Putamen (tissue), 1 donor: ENCODE measurements around the gene CXXC5.

Experiments used
- DNase-seq: peaks from one replicate; pipeline ENCODE4 v3.0.0-alpha.2; 2016; ENCODE audit warnings: low spot score

CXXC5 gene

GRCh38 chr5:139651043-139651834 lies 3.1 kb downstream of the CXXC5 start:
- peak; percentile 85 for DNase-seq

DNA sequence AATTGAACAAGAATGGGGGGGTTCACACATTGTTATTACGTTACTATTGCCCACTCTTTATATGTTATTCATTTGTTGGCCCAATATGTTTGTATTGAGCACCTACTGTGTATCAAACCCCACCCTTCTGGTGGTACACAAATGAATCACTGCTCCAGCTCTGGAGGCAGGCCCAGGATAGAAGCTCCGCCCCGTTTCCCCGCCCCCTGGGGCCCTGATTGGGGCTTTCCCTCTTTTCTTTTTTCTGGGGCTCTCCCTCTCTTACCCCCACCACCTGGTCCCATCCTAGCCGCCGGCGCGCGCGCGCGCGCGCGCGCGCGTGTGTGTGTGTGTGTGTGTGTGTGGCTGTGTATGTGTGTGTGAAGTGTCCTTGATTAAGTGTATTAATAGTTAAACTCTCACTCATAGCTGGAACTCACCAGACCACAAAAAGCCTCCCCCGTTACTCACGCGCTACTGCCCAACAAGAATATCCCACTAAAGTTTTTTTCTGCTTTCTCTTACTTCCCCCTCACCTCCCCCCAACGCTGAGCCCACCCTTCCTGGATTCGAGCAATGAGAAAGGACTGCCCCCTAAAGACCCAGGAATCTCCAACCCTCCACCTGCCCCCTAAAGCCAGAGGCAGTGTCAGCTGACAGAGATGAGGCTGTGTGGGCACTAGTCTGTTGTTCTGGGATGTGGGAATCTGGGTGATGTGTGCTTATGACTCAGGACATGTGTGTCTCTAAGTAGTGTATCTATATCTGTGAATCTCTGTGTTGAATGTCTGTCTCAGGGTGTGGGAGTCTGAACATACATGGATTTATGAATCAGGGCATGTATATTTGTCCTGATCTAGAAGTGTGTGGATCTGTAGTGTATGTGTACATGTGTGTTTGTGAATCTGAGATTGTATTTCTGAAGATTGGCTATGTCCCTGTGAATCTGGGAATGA lies 4.0 kb downstream of the CXXC5 start:
- peak; percentile 91 for DNase-seq

- no peak for DNase-seq
Measured at GRCh38 chr5:139652788-139653241, 4.7 kb downstream of the CXXC5 start.

DNA sequence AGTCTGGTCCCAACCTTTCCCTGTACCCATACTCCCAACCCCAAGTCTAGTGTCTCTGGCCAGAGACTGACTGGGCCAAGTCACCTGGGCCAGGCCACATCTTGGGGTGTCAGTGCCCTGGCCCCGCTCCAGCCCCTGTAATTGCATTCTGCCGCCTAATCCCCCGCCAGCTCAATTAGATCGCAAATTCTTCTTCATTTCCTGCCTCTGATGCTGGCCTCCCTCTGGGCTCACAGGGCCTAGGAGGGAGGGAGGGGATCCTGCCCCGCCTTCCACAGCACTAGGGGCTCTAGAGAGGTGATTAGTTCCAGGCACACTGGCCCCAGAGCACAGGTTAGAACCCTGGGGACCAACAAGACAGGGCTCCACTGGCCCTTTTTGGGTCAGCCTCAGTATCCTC lies 5.5 kb downstream of the CXXC5 start:
- DNase-seq, result no peak

DNA sequence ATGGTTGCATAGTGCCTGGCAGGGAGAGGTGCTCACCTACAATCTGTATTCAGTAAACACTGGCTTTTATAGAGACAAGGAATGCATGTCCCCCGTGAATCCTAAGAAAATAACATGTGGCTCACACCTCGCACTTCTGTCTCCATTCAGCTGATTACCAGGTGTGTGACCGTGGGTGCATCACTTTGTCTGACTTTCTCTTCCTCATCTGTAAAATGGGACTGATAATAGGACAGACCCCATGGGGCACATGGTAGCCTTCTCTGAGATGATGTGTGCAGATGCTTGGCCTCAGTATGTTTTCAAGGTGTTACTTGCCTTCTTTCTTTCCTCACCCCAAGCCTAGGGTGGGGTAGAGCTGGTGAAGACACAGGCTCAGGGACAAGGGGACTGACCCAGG lies 6.3 kb downstream of the CXXC5 start:
- no peak for DNase-seq

- no peak for DNase-seq
Measured at GRCh38 chr5:139654871-139655491, 6.8 kb downstream of the CXXC5 start.

- DNase-seq, result no peak
Measured at GRCh38 chr5:139655727-139656271, 7.7 kb downstream of the CXXC5 start.

DNA sequence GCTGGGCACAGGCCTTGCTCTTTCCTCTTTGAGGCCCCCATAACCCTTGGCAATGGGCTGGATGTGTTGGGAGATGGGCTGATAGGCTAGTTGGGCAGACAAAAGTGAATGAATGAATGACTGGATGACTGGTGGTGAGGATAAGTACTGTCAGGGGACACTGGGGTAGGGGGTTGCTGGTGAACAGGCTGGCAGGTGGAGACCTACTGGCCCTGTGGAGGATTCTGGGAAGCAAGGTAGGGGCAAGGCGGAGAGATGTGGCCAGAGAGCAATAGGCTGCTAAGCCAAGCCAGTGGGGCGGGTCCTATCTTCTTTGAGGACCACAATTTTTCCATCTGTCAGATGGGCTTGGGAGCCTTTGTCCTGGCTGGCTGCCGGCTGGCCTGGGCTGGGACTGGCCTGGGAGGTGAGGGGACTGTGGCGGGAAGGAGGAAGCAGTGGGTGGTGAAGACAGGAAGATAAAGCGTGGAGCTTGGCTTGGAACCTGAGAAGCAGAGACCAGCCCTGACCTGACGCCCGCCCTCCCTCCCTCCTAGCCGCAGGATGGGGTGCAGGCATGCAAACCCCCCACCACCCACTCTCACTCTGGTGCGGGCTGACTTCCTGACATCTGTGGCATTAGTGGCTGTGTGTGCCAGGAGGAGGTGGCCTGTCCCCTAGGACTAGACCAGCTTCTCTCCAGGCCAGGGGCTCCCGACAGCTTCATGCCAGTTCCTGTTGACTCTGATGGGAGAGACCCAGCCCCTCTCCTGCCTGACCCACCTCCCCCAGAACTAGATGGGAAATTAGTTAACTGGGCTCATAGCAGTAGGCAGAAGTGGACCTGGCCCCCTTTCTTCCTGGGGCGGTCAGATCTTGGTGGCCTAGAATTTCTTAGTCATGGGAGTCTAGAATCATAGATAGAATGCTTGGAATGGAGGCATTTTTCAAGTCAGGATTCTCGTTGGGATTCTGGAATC lies 9.5 kb downstream of the CXXC5 start:
- DNase-seq, result no peak

DNA sequence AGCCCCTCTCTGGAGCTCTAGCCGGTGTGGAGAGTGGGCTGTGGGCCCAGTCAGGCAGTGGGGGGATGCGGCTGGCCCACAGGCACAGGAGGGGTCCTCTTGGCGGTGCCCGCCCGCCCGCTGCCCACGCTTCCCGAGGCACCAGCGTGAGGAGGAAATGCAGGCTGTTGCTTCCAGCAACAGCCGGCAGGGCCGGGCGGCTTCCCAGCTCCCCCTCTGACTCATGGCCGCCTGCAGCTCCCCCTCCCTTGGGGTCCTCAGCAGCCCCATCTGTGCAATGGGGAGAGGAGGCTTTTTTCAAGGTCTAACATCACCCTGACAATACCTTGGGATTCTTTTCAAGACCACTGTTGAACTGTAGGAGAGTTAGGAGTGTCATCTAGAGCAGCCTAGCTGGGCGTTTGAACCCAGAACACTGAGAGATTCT lies 10.4 kb downstream of the CXXC5 start:
- DNase-seq, result no peak

DNA sequence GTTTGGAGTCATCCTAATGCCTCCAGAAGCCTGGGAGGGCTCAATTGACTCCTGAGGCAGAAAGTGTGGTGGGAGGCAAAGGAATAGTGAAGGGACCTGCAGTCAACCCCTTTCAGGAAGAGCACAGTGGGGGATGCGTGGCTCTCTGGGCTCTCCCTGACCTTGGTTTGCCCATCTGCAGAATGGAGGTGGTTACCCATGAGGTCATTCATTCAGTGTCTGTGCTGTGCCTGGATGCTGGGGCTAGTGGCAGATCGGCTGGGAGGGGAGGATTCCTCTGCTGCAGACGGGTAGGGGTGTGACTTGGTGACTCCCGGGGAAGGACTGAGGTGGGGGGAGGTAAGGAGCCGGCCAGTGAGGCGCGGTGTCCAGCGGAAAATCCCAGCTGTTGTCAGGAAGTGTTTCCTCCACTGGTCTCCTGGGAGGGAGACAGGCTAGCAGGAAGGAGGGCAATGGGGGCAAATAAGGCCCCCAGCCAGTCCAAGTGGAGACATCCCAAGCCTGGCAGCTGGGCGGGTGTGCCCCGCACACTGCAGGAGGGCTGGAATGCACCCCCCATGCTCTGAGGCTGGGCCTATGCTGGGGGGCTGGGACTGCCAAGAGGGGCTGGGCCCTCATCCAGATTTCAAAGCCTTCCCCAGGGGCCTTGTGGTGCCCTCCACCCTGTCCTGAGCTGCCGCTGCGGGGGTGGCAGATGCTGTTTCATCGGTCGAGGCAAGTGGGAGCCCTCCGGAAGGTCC lies 10.9 kb downstream of the CXXC5 start:
- no peak for DNase-seq

- no peak for DNase-seq
Measured at GRCh38 chr5:139659695-139660101, 11.5 kb downstream of the CXXC5 start.

- DNase-seq, result peak; percentile 96
Measured at GRCh38 chr5:139660105-139660922, 12.2 kb downstream of the CXXC5 start.

- peak; percentile 72 for DNase-seq
Measured at GRCh38 chr5:139660923-139661814, 13.0 kb downstream of the CXXC5 start.

DNA sequence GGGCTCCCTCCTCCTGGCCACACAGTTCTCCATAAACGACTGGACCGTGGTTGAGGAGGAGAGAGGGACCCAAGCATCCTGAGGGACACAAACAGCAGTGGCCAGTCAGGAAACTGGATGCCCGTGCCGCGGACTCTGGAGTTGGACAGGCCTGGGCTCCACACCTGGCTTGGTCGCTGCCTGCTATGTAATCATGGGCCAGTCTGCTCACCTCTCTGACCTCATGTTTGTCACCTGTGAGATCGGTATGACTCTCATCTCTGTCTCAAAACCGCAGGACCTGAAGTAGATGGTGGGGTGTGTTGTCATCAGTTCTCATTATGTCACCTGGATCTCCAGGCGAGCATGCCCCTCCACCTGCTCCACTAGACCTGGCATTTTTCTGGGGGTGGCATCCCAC lies 14.5 kb downstream of the CXXC5 start:
- no peak for DNase-seq

- DNase-seq, result no peak
Measured at GRCh38 chr5:139663207-139664085, 15.3 kb downstream of the CXXC5 start.

- no peak for DNase-seq
Measured at GRCh38 chr5:139664086-139664693, 16.0 kb downstream of the CXXC5 start.
